NCI-H2227 (cell line): ENCODE measurements around the gene DECR2.
A peak's percentile ranks its signal among the peaks of the same experiment; 100 is the strongest.
"Not testable (repeated sequence)": the region's sequence is repeated elsewhere in the genome, so short reads cannot be mapped to it uniquely, and the experiment has no call there.

Source experiments
- DNase-seq: peaks from one replicate; lab custom pipeline; 2025; ENCODE audit not compliant: unreplicated experiment; lab: John Stamatoyannopoulos, UW

Gene DECR2

GRCh38 chr16:399340-400019, 2.2 kb upstream of the DECR2 start:
- DNase-seq, result no peak

GRCh38 chr16:400061-400591, 1.6 kb upstream of the DECR2 start:
- no peak for DNase-seq

- no peak for DNase-seq
These were observed 3.3 kb downstream of the DECR2 start for GRCh38 chr16:404971-405486.

- DNase-seq, result no peak
These were observed 4.1 kb downstream of the DECR2 start for GRCh38 chr16:405548-406506.

GRCh38 chr16:407253-407652, 5.6 kb downstream of the DECR2 start:
- no peak for DNase-seq

GRCh38 chr16:410516-411178, 9.0 kb downstream of the DECR2 start:
- DNase-seq, result no peak

GRCh38 chr16:411576-412265, 10.0 kb downstream of the DECR2 start:
- no peak for DNase-seq

GRCh38 chr16:414395-415169, 12.9 kb downstream of the DECR2 start:
- no peak for DNase-seq

- DNase-seq, result not testable (repeated sequence)
These were observed 13.4 kb downstream of the DECR2 start for GRCh38 chr16:415170-415498.

GRCh38 chr16:422179-422578, 20.5 kb downstream of the DECR2 start:
- DNase-seq, result not testable (repeated sequence)

GRCh38 chr16:424033-424622, 22.4 kb downstream of the DECR2 start:
- DNase-seq, result peak; percentile 58

- peak; percentile 55 for DNase-seq
These were observed 23.0 kb downstream of the DECR2 start for GRCh38 chr16:424623-425081.

- DNase-seq, result peak; percentile 92
These were observed 23.5 kb downstream of the DECR2 start, which contains the start of gene RAB11FIP3 for GRCh38 chr16:425082-425718. Gene RAB11FIP3 (plus strand): TSS chr16:425649. CDS start chr16:426007, 358 bp downstream.

GRCh38 chr16:425740-426114, 24.0 kb downstream of the DECR2 start:
- DNase-seq, result no peak

GRCh38 chr16:426115-426905, 24.6 kb downstream of the DECR2 start:
- no peak for DNase-seq

- no peak for DNase-seq
These were observed 25.2 kb downstream of the DECR2 start for GRCh38 chr16:426906-427249.

- DNase-seq, result no peak
These were observed 25.6 kb downstream of the DECR2 start for GRCh38 chr16:427250-427649.

- no peak for DNase-seq
These were observed 29.2 kb downstream of the DECR2 start for GRCh38 chr16:430904-431303.
